GM12878 (cell line): ENCODE results near the gene DPP6. TPM values are rescaled to one million over a fixed set of nuclear protein-coding genes. Genes with fewer than 3 reads are reported as not detected.

Experiments
- ATAC-seq: fragments of 200-7000 bp; cut with Tn5 transposase; 3 replicates; pipeline ENCODE4 v1.9.1; 2020; ENCODE audit warnings: mild to moderate bottlenecking, moderate library complexity
- BruUV-seq: library from RNA; stranded (reverse); fragments of 400-500 nt; replicated peaks from 2 replicates; lab custom pipeline; 2021; lab: Mats Ljungman, UMichigan
- CTCF ChIA-PET: fragments of 300-600 bp; sonication (Branson Sonifier 250); formaldehyde crosslinking; extraction: SDS; loops from one replicate; lab custom pipeline; 2021; ENCODE audit warnings: inconsistent platforms; lab: Yijun Ruan, JAX
- POLR2A ChIA-PET: fragments of 350-600 bp; formaldehyde crosslinking; extraction: SDS; loops from one replicate; lab custom pipeline; 2021; ENCODE audit warnings: inconsistent platforms; lab: Charles Lee
- RAD21 ChIA-PET: fragments of 300-600 bp; sonication (Branson Sonifier 250); formaldehyde crosslinking; loops from one replicate; lab custom pipeline; 2023; ENCODE audit warnings: antibody characterized with exemption; ENCODE audit not compliant: unreplicated experiment; lab: Charles Lee
- SMC1A ChIA-PET: fragments of 300-600 bp; sonication (Branson Sonifier 250); formaldehyde crosslinking; loops from one replicate; lab custom pipeline; 2023; ENCODE audit not compliant: unreplicated experiment, uncharacterized antibody; lab: Charles Lee
- DNase-seq: peaks from one replicate; pipeline ENCODE4 v3.0.0-alpha.2; 2011; ENCODE audit warnings: low read depth, low spot score
- FAIRE-seq: peaks from 3 replicates; lab custom pipeline; 2011; peaks lifted over from hg19 to GRCh38; lab: Jason Lieb, UNC
- H2AFZ ChIP-seq: 2 replicates; pipeline ENCODE4 v1.6.0; 2011; ENCODE audit warnings: low read depth, low read length, control low read depth; ENCODE audit not compliant: control insufficient read depth
- H3K27ac ChIP-seq: 2 replicates; pipeline ENCODE4 v1.5.1; 2011; ENCODE audit warnings: control low read depth; ENCODE audit not compliant: control insufficient read depth, insufficient read depth
- H3K27me3 ChIP-seq, 2 experiments: replicated peaks in 1 of 2; 2 replicates each; pipeline versions ENCODE4 v1.6.0 to v1.6.1; 2011; ENCODE audit warnings: low read length in 1 of 2; ENCODE audit not compliant: control insufficient read depth in 2 of 2, insufficient read depth in 2 of 2
- H3K36me3 ChIP-seq, 2 experiments: 2 replicates each; pipeline ENCODE4 v1.5.1; 2011; ENCODE audit warnings: low read length in 1 of 2; ENCODE audit not compliant: control insufficient read depth in 2 of 2, insufficient read depth in 2 of 2
- H3K4me1 ChIP-seq: 2 replicates; pipeline ENCODE4 v1.6.1; 2011; ENCODE audit warnings: mild to moderate bottlenecking, low read length, moderate library complexity, mixed read lengths; ENCODE audit not compliant: control insufficient read depth, insufficient read depth
- H3K4me2 ChIP-seq: 2 replicates; pipeline ENCODE4 v1.6.0; 2011; ENCODE audit warnings: control low read depth; ENCODE audit not compliant: control insufficient read depth, insufficient read depth
- H3K4me3 ChIP-seq: fragments of 200-600 bp; sonication (generic); 2 replicates; pipeline ENCODE4 v1.5.1; 2016
- H3K79me2 ChIP-seq: 2 replicates; pipeline ENCODE4 v1.6.0; 2011; ENCODE audit warnings: low read length; ENCODE audit not compliant: control insufficient read depth, insufficient read depth
- H3K9ac ChIP-seq: 2 replicates; pipeline ENCODE4 v1.8.0; 2011; ENCODE audit warnings: low read length, control low read depth, mixed read lengths; ENCODE audit not compliant: control insufficient read depth, insufficient read depth
- H3K9me3 ChIP-seq: replicated peaks from 3 replicates; pipeline ENCODE4 v1.5.1; 2011; ENCODE audit warnings: mild to moderate bottlenecking, low read length; ENCODE audit not compliant: control insufficient read depth, insufficient read depth
- H4K20me1 ChIP-seq: 2 replicates; pipeline ENCODE4 v1.6.0; 2011; ENCODE audit not compliant: control insufficient read depth, insufficient read depth
- CEBPB ChIP-seq, 2 experiments: fragments of 150-350 bp in 1 of 2; IDR thresholded peaks; 2 replicates each; pipeline ENCODE4 v1.6.1; 2012 to 2014; ENCODE audit warnings: low read depth in 2 of 2, low read length in 2 of 2, borderline replicate concordance in 1 of 2, inconsistent platforms in 1 of 2
- EZH2 ChIP-seq: IDR thresholded peaks from 2 replicates; pipeline ENCODE4 v1.6.1; 2012; ENCODE audit warnings: low read depth, mild to moderate bottlenecking, control low read depth, inconsistent platforms, low read length, borderline replicate concordance; ENCODE audit not compliant: control insufficient read depth
- FOS ChIP-seq: IDR thresholded peaks from 3 replicates; pipeline ENCODE4 v1.6.1; 2011; ENCODE audit warnings: borderline replicate concordance; ENCODE audit not compliant: insufficient read length; ENCODE audit errors: extremely low read depth
- GABPA ChIP-seq: IDR thresholded peaks from 2 replicates; pipeline ENCODE4 v1.6.1; 2014; ENCODE audit warnings: antibody characterized with exemption, low read depth, mild to moderate bottlenecking, inconsistent platforms
- HCFC1 ChIP-seq: fragments of 150-350 bp; IDR thresholded peaks from 2 replicates; pipeline ENCODE4 v1.6.1; 2014; ENCODE audit warnings: low read length
- HDGF ChIP-seq: fragments of 450-650 bp; IDR thresholded peaks from 2 replicates; pipeline ENCODE4 v1.6.1; 2016; ENCODE audit warnings: antibody characterized with exemption
- KDM1A ChIP-seq: fragments of 200-600 bp; sonication (generic); IDR thresholded peaks from 2 replicates; pipeline ENCODE4 v1.6.1; 2016; ENCODE audit warnings: borderline replicate concordance
- KLF5 ChIP-seq: fragments of 450-650 bp; IDR thresholded peaks from 2 replicates; pipeline ENCODE4 v1.6.1; 2014; ENCODE audit warnings: mild to moderate bottlenecking; ENCODE audit not compliant: partially characterized antibody
- MYB ChIP-seq: fragments of 150-350 bp; IDR thresholded peaks from 2 replicates; pipeline ENCODE4 v1.6.1; 2014; ENCODE audit warnings: mild to moderate bottlenecking, low read depth, low read length, borderline replicate concordance
- POU2F2 ChIP-seq: IDR thresholded peaks from 3 replicates; pipeline ENCODE4 v1.6.1; 2011; ENCODE audit warnings: low read depth, mild to moderate bottlenecking, low read length, borderline replicate concordance
- SREBF2 ChIP-seq: IDR thresholded peaks from 2 replicates; pipeline ENCODE4 v1.6.1; 2012; ENCODE audit warnings: mild to moderate bottlenecking, low read length
- SRF ChIP-seq, 2 experiments: IDR thresholded peaks; 2 replicates each; pipeline ENCODE4 v1.6.1; 2011; ENCODE audit warnings: low read depth in 2 of 2, low read length in 2 of 2, mild to moderate bottlenecking in 1 of 2, moderate library complexity in 1 of 2
- STAT1 ChIP-seq: fragments of 450-650 bp; conservative IDR thresholded peaks from 2 replicates; pipeline ENCODE4 v1.6.1; 2014; ENCODE audit warnings: antibody characterized with exemption, mild to moderate bottlenecking
- SUZ12 ChIP-seq: fragments of 200-600 bp; sonication (generic); IDR thresholded peaks from one replicate; pipeline ENCODE4 v1.6.1; 2018; ENCODE audit warnings: antibody characterized with exemption, mild to moderate bottlenecking; ENCODE audit not compliant: unreplicated experiment
- TCF3 ChIP-seq: IDR thresholded peaks from 2 replicates; pipeline ENCODE4 v1.6.1; 2012; ENCODE audit warnings: low read depth, mild to moderate bottlenecking, low read length, borderline replicate concordance; ENCODE audit not compliant: insufficient read depth
- ZNF217 ChIP-seq: fragments of 450-650 bp; IDR thresholded peaks from 2 replicates; pipeline ENCODE4 v1.6.1; 2017; ENCODE audit warnings: antibody characterized with exemption, mild to moderate bottlenecking
- WGBS: methylation state at CpG from one replicate; pipeline ENCODE4 v1.1.6; 2016; ENCODE audit warnings: low lambda C conversion rate; ENCODE audit not compliant: insufficient replicate concordance, insufficient coverage; ENCODE audit errors: missing lambda C conversion rate; 5-methylcytosine and 5-hydroxymethylcytosine counted together
- in situ Hi-C: fragments of 300-500 bp; cut with MboI; formaldehyde crosslinking; loops from 9 replicates; pipeline ENCODE4 v1.14.3; 2018; ENCODE audit warnings: mixed read lengths
- intact Hi-C: fragments of 100-400 bp; cut with micrococcal nuclease; formaldehyde crosslinking; loops from one replicate; pipeline ENCODE4 v1.14.2; 2022; ENCODE audit not compliant: unreplicated experiment
- polyA plus RNA-seq, 11 experiments: library from polyadenylated mRNA; depleted of rRNA in 4 of 11; unstranded in 6 of 11; stranded (reverse) in 5 of 11; fragments of >200 nt; fragmentation: Nextera tagmentation in 4 of 11; fragmentation: Illumina TruSeq in 1 of 11; extraction: Ambion mirVana in 4 of 11; extraction: Trizol in 1 of 11; gene quantifications; 1 replicate in 1 of 11; 2 replicates in 10 of 11; pipeline versions ENCODE4 v1.2.1 to v1.2.3, GENCODE V29; 2011 to 2016; ENCODE audit warnings: inconsistent platforms in 2 of 11, missing spikeins in 2 of 11, low read depth in 1 of 11
- total RNA-seq, 4 experiments: library from RNA; depleted of rRNA in 3 of 4; stranded (reverse); fragments of >200 nt in 3 of 4; fragmentation: Illumina TruSeq in 1 of 4; extraction: Trizol in 1 of 4; gene quantifications; 2 replicates each; pipeline versions ENCODE4 v1.2.1 to v1.2.3, GENCODE V29; 2013 to 2021
- TF ChIP-seq, protein P1 (sequence below): fragments of 450-650 bp; IDR thresholded peaks from 2 replicates; pipeline ENCODE4 v1.6.1; 2017; ENCODE audit warnings: antibody characterized with exemption, mild to moderate bottlenecking, moderate library complexity

Gene DPP6
- total and polyA plus RNA-seq, 10 of the 15 experiments (the other 5 are each of a cell fraction or from before 2014, with no cell fraction given) = not detected

DNA sequence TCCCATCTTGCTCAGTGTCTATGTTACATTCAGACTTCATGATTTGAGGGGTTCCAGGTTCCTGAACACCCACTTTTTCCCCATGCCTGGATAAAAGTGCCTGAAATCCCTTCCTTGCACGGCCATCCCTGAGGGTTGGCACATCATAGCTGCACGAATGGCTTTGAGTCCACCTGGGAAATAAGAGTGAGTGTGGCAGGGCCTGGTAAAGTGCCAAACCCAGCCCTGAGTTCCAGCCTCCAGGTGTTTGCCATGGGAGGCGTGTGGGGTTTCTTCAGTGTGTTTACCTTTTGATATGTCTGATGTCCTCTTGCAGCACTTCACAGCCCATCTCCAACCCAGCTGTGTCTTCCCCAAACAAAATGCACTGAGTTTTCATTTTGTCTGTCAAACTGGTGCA lies 805.0 kb downstream of the DPP6 start:
- Histone ChIP-seq H3K4me2 (no peak overlapping the region), H3K9me3 (no peaks in the 10 kb centered on the region; the same call in 2 of the 3 replicates), H3K4me1 (no peaks in the 10 kb centered on the region), H3K27ac (no peak overlapping the region), H4K20me1 (no peaks in the 10 kb centered on the region), H2AFZ (no peak overlapping the region), H3K79me2 (no peaks in the 10 kb centered on the region), H3K9ac (no peak overlapping the region), H3K4me3 (no peak overlapping the region), H3K36me3 (no peaks in the 10 kb centered on the region), H3K27me3 (no peaks in the 10 kb centered on the region)
- TF ChIP-seq TCF3 = no peak
- TF ChIP-seq HDGF = no peak
- TF ChIP-seq CEBPB (IDR thresholded peaks at IDR 0.05; ENCODE audit: borderline replicate concordance in 1 of 2, low read depth in 2 of 2, low read length in 2 of 2) = no peak
- no peak for TF ChIP-seq GABPA
- TF ChIP-seq EZH2 = no peak
- no peak for TF ChIP-seq MYB
- no peak for TF ChIP-seq KLF5
- no peak for TF ChIP-seq HCFC1
- no peak for TF ChIP-seq KDM1A
- no peak for TF ChIP-seq SRF (IDR thresholded peaks at IDR 0.05; ENCODE audit: low read depth in 2 of 2, low read length in 2 of 2)
- no peak for TF ChIP-seq STAT1
- no peak for TF ChIP-seq ZNF217
- TF ChIP-seq FOS = no peak
- no peak for TF ChIP-seq SREBF2
- no peak for TF ChIP-seq POU2F2
- TF ChIP-seq, protein P1, sequence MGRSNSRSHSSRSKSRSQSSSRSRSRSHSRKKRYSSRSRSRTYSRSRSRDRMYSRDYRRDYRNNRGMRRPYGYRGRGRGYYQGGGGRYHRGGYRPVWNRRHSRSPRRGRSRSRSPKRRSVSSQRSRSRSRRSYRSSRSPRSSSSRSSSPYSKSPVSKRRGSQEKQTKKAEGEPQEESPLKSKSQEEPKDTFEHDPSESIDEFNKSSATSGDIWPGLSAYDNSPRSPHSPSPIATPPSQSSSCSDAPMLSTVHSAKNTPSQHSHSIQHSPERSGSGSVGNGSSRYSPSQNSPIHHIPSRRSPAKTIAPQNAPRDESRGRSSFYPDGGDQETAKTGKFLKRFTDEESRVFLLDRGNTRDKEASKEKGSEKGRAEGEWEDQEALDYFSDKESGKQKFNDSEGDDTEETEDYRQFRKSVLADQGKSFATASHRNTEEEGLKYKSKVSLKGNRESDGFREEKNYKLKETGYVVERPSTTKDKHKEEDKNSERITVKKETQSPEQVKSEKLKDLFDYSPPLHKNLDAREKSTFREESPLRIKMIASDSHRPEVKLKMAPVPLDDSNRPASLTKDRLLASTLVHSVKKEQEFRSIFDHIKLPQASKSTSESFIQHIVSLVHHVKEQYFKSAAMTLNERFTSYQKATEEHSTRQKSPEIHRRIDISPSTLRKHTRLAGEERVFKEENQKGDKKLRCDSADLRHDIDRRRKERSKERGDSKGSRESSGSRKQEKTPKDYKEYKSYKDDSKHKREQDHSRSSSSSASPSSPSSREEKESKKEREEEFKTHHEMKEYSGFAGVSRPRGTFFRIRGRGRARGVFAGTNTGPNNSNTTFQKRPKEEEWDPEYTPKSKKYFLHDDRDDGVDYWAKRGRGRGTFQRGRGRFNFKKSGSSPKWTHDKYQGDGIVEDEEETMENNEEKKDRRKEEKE = no peak
- TF ChIP-seq SUZ12 = no peak
- RAD21 ChIA-PET = no interaction called here
- ATAC-seq = no peak
- in situ Hi-C loops (no loop called here), intact Hi-C loops (no loop called here)
- CTCF ChIA-PET = no interaction called here
- SMC1A ChIA-PET = no interaction called here
- POLR2A ChIA-PET = no interaction called here
- no peak for FAIRE-seq
- 4% methylated on average over 3 of the region's 3 CpGs for WGBS
- no TSS peak for BruUV-seq
- no peak for DNase-seq
